Measurements from ENCODE around the gene CTU2.

DNA sequence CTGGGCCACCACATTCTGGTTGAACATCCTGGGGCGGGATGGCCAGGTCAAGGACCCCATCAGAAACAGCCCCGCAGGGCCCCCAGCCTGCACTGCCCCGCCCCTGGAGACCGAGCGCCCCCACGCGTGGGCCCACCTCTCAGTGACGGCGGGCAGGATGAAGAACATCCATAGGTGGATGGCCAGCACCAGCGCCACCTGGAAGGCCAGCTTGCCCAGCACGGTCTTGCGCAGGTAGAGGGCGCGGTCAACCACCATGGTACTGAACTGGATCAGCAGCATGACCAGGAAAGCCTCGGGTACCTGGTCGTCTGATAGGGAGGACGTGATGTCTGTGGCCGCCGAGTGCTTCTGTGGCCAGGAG, 13.6 kb downstream of the CTU2 start:
- TF ChIP-seq PAX5 (IDR thresholded peaks at IDR 0.05; ENCODE audit: insufficient read depth, low read length, severe bottlenecking) (no peak), POLR2A (IDR thresholded peaks at IDR 0.05; ENCODE audit: low read depth, low read length) (no peak)

Measured in GM12891 (cell line).